Liver (tissue), 9 donors: Measurements from ENCODE around the gene TBC1D16. TPM values are rescaled to one million over a fixed set of nuclear protein-coding genes. Genes with fewer than 3 reads are reported as not detected.

ENCODE experiments used
- DNase-seq: peaks from one replicate; pipeline ENCODE4 v3.0.0-alpha.2; 2017; ENCODE audit warnings: low spot score
- H3K27ac ChIP-seq, 2 donors: one replicate each; pipeline ENCODE4 v1.7.0; 2013; ENCODE audit warnings: inconsistent platforms in 2 of 2, low read length in 2 of 2, control low read depth in 1 of 2, low read depth in 1 of 2, mild to moderate bottlenecking in 1 of 2
- H3K27me3 ChIP-seq, 4 donors: one replicate each; pipeline versions ENCODE4 v1.6.1 to v1.7.0; 2013; ENCODE audit warnings: low read length in 3 of 4, inconsistent platforms in 1 of 4, mild to moderate bottlenecking in 1 of 4, moderate library complexity in 1 of 4; ENCODE audit not compliant: control insufficient read depth in 4 of 4, insufficient read depth in 4 of 4
- H3K36me3 ChIP-seq, 4 donors: one replicate each; pipeline versions ENCODE4 v1.6.1 to v1.7.0; 2013; ENCODE audit warnings: low read length in 3 of 4, mild to moderate bottlenecking in 3 of 4, low read depth in 1 of 4, moderate library complexity in 1 of 4; ENCODE audit not compliant: control insufficient read depth in 4 of 4, insufficient read depth in 3 of 4
- H3K4me1 ChIP-seq, 4 donors: one replicate each; pipeline versions ENCODE4 v1.6.1 to v1.7.0; 2013; ENCODE audit warnings: low read length in 3 of 4, mild to moderate bottlenecking in 3 of 4, moderate library complexity in 1 of 4; ENCODE audit not compliant: control insufficient read depth in 4 of 4, insufficient read depth in 4 of 4
- H3K4me3 ChIP-seq, 3 donors: one replicate each; pipeline versions ENCODE4 v1.6.1 to v1.7.0; 2013; ENCODE audit warnings: low read length in 3 of 3, control low read depth in 1 of 3, low read depth in 1 of 3, mild to moderate bottlenecking in 1 of 3
- H3K9ac ChIP-seq, 2 donors: one replicate each; pipeline ENCODE4 v1.7.0; 2013; ENCODE audit warnings: low read length in 2 of 2, mild to moderate bottlenecking in 2 of 2, moderate library complexity in 2 of 2, control low read depth in 1 of 2, low read depth in 1 of 2
- H3K9me3 ChIP-seq, 4 donors: one replicate each; pipeline versions ENCODE4 v1.6.1 to v1.7.0; 2013; ENCODE audit warnings: low read length in 3 of 4; ENCODE audit not compliant: control insufficient read depth in 4 of 4
- EGR1 ChIP-seq, 2 donors: IDR thresholded peaks; 2 replicates each; pipeline ENCODE4 v1.6.1; 2016 to 2018; ENCODE audit warnings: antibody characterized with exemption in 2 of 2, low read depth in 2 of 2
- FOXA1 ChIP-seq: IDR thresholded peaks from 2 replicates; pipeline ENCODE4 v1.6.1; 2016; ENCODE audit warnings: antibody characterized with exemption
- FOXA2 ChIP-seq: IDR thresholded peaks from 2 replicates; pipeline ENCODE4 v1.6.1; 2016; ENCODE audit warnings: antibody characterized with exemption
- GABPA ChIP-seq, 2 donors: IDR thresholded peaks in 1 of 2; conservative IDR thresholded peaks in 1 of 2; 2 replicates each; pipeline ENCODE4 v1.6.1; 2016; ENCODE audit warnings: antibody characterized with exemption in 2 of 2, mild to moderate bottlenecking in 1 of 2, moderate library complexity in 1 of 2
- HNF4A ChIP-seq, 2 donors: conservative IDR thresholded peaks; 2 replicates each; pipeline ENCODE4 v1.6.1; 2016; ENCODE audit warnings: antibody characterized with exemption in 2 of 2, mild to moderate bottlenecking in 2 of 2
- HNF4G ChIP-seq: IDR thresholded peaks from 2 replicates; pipeline ENCODE4 v1.6.1; 2016; ENCODE audit warnings: antibody characterized with exemption
- JUND ChIP-seq, 2 donors: IDR thresholded peaks; 2 replicates each; pipeline ENCODE4 v1.6.1; 2016; ENCODE audit warnings: antibody characterized with exemption in 2 of 2
- NR2F2 ChIP-seq: IDR thresholded peaks from 2 replicates; pipeline ENCODE4 v1.6.1; 2016; ENCODE audit warnings: antibody characterized with exemption
- RAD21 ChIP-seq, 2 donors: IDR thresholded peaks; 2 replicates each; pipeline ENCODE4 v1.6.1; 2016; ENCODE audit warnings: antibody characterized with exemption in 2 of 2, mild to moderate bottlenecking in 2 of 2
- RXRA ChIP-seq, 2 donors: IDR thresholded peaks; 2 replicates each; pipeline ENCODE4 v1.6.1; 2017 to 2018; ENCODE audit warnings: antibody characterized with exemption in 2 of 2, mild to moderate bottlenecking in 1 of 2
- SP1 ChIP-seq: IDR thresholded peaks from 2 replicates; pipeline ENCODE4 v1.6.1; 2018; ENCODE audit warnings: antibody characterized with exemption, mild to moderate bottlenecking
- TAF1 ChIP-seq: conservative IDR thresholded peaks from 2 replicates; pipeline ENCODE4 v1.6.1; 2016; ENCODE audit warnings: antibody characterized with exemption, mild to moderate bottlenecking
- YY1 ChIP-seq: IDR thresholded peaks from 2 replicates; pipeline ENCODE4 v1.6.1; 2016; ENCODE audit warnings: antibody characterized with exemption, mild to moderate bottlenecking
- WGBS: extraction: QIAGEN DNeasy Blood & Tissue Kit; methylation state at CpG from one replicate; pipeline ENCODE4 v1.1.7; 2013; 5-methylcytosine and 5-hydroxymethylcytosine counted together
- polyA plus RNA-seq, 2 donors: library from polyadenylated mRNA; stranded (reverse) in 1 of 2; unstranded in 1 of 2; fragments of 200-250 nt in 1 of 2; fragments of >200 nt in 1 of 2; fragmentation: Nextera tagmentation in 1 of 2; extraction: Ambion mirVana in 1 of 2; gene quantifications; one replicate each; pipeline versions ENCODE4 v1.2.1 to v1.2.3, GENCODE V29; 2013 to 2015
- total RNA-seq, 2 donors: library from RNA; depleted of rRNA; stranded (reverse); fragments of >200 nt; gene quantifications; one replicate each; pipeline ENCODE4 v1.2.3, GENCODE V29; 2014
- TF ChIP-seq, protein P1 (sequence below): IDR thresholded peaks from 2 replicates; pipeline ENCODE4 v1.6.1; 2016; ENCODE audit warnings: antibody characterized with exemption
- TF ChIP-seq, protein P2 (sequence below): IDR thresholded peaks from 2 replicates; pipeline ENCODE4 v1.6.1; 2016; ENCODE audit warnings: antibody characterized with exemption
- TF ChIP-seq, protein P3 (sequence below): IDR thresholded peaks from 2 replicates; pipeline ENCODE4 v1.6.1; 2016; ENCODE audit warnings: antibody characterized with exemption, mild to moderate bottlenecking
- TF ChIP-seq, protein P4 (sequence below): fragments of 150-350 bp; IDR thresholded peaks from 2 replicates; pipeline ENCODE4 v1.5.1; 2017; ENCODE audit warnings: improper control_type of control experiment, low read depth, low read length; ENCODE audit not compliant: missing input control
- TF ChIP-seq, protein P5 (sequence below): IDR thresholded peaks from 2 replicates; pipeline ENCODE4 v1.6.1; 2016; ENCODE audit warnings: antibody characterized with exemption
- donor health status: healthy.
- donor health status: healthy.
- donor health status: healthy.
- donor health status: healthy.
- donor health status: healthy.

TBC1D16 gene
- total and polyA plus RNA-seq, 4 donors: 3.4 to 29.5 (median 4.7) TPM

DNA sequence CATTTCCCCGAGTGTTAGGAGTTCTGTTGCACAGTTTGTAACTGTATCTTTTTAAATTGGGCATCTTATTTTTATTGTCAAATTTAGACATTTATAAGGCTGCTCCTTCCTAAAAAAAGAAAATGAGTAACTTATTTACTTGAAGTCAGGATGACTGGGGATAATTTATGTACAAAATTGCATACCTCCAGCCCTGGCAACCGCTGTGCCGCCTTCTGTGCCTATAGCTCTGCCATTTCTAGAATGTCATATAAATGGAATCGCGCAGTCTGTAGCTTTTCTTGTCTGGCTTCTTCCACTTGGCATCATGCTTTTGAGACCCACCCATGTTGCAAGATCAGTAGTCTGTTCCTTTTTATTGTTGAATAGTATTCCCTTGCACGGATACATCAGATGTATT lies 36.7 kb upstream of the TBC1D16 start:
- Histone ChIP-seq H3K27me3 (no peaks in the 10 kb centered on the region), H3K4me1 (peaks cover 0 to 22% (median 12%) of the 10 kb centered on the region in 4 donors), H3K9ac (no peak overlapping the region), H3K36me3 (no peaks in the 10 kb centered on the region), H3K4me3 (no peak overlapping the region), H3K27ac (no peak overlapping the region), H3K9me3 (no peaks in the 10 kb centered on the region)
- no peak for DNase-seq
- WGBS: 94% methylated on average over 6 of the region's 6 CpGs
- TF ChIP-seq RXRA (IDR thresholded peaks at IDR 0.05): no peak

DNA sequence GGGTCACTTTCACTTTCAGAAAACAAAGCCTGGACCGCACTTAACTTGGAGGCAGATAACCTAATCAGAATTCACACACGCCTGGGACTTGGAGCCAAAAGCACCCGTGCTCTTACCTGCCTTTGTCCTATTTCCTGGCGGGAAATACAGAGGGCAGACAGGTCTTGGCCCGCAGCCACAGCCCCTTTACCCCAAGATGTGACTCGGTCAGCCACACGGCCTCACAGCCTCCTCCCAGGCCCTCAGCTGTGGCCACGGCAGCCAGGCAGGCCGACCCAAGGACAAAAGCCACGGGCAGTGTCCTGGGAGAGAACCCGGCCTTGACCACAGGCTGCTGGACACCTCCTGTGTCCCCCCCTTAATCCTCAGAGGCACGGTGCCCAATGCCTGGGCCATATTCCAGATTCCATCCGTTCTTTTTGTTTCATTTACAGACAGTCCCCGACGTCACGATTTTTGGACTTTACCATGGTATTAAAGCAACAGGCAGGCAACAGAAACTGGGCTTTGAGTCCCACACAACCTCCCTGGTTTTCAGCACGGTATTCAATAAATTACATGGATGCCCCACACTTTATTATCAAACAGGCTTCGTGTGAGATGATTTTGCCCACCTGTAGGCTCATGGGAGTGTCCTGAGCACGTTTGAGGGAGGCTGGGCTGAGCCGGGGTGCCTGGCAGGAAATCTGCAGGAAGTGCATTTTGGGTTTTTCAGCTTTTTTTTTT lies 35.6 kb upstream of the TBC1D16 start:
- H3K36me3 ChIP-seq: no peaks in the 10 kb centered on the region
- no peaks in the 10 kb centered on the region for H3K9me3 ChIP-seq
- TF ChIP-seq JUND (IDR thresholded peaks at IDR 0.05): peak in 1 of 2 donors; percentile 47
- TF ChIP-seq RAD21 (IDR thresholded peaks at IDR 0.05): peak; percentile 10 to 31
- peak; percentile 73 for TF ChIP-seq SP1
- TF ChIP-seq, protein P1, sequence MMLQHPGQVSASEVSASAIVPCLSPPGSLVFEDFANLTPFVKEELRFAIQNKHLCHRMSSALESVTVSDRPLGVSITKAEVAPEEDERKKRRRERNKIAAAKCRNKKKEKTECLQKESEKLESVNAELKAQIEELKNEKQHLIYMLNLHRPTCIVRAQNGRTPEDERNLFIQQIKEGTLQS: no peak
- TF ChIP-seq HNF4A (conservative IDR thresholded peaks at IDR 0.05): peak; percentile 73 to 76
- TF ChIP-seq FOXA2: no peak
- peak; percentile 69 for TF ChIP-seq NR2F2
- no peak for TF ChIP-seq HNF4G
- TF ChIP-seq, protein P2, sequence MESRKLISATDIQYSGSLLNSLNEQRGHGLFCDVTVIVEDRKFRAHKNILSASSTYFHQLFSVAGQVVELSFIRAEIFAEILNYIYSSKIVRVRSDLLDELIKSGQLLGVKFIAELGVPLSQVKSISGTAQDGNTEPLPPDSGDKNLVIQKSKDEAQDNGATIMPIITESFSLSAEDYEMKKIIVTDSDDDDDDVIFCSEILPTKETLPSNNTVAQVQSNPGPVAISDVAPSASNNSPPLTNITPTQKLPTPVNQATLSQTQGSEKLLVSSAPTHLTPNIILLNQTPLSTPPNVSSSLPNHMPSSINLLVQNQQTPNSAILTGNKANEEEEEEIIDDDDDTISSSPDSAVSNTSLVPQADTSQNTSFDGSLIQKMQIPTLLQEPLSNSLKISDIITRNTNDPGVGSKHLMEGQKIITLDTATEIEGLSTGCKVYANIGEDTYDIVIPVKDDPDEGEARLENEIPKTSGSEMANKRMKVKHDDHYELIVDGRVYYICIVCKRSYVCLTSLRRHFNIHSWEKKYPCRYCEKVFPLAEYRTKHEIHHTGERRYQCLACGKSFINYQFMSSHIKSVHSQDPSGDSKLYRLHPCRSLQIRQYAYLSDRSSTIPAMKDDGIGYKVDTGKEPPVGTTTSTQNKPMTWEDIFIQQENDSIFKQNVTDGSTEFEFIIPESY: no peak
- peak; percentile 62 for TF ChIP-seq YY1
- TF ChIP-seq, protein P3, sequence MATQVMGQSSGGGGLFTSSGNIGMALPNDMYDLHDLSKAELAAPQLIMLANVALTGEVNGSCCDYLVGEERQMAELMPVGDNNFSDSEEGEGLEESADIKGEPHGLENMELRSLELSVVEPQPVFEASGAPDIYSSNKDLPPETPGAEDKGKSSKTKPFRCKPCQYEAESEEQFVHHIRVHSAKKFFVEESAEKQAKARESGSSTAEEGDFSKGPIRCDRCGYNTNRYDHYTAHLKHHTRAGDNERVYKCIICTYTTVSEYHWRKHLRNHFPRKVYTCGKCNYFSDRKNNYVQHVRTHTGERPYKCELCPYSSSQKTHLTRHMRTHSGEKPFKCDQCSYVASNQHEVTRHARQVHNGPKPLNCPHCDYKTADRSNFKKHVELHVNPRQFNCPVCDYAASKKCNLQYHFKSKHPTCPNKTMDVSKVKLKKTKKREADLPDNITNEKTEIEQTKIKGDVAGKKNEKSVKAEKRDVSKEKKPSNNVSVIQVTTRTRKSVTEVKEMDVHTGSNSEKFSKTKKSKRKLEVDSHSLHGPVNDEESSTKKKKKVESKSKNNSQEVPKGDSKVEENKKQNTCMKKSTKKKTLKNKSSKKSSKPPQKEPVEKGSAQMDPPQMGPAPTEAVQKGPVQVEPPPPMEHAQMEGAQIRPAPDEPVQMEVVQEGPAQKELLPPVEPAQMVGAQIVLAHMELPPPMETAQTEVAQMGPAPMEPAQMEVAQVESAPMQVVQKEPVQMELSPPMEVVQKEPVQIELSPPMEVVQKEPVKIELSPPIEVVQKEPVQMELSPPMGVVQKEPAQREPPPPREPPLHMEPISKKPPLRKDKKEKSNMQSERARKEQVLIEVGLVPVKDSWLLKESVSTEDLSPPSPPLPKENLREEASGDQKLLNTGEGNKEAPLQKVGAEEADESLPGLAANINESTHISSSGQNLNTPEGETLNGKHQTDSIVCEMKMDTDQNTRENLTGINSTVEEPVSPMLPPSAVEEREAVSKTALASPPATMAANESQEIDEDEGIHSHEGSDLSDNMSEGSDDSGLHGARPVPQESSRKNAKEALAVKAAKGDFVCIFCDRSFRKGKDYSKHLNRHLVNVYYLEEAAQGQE: peak; percentile 61
- TF ChIP-seq RXRA (IDR thresholded peaks at IDR 0.05): peak; percentile 55 to 72
- TF ChIP-seq, protein P4, sequence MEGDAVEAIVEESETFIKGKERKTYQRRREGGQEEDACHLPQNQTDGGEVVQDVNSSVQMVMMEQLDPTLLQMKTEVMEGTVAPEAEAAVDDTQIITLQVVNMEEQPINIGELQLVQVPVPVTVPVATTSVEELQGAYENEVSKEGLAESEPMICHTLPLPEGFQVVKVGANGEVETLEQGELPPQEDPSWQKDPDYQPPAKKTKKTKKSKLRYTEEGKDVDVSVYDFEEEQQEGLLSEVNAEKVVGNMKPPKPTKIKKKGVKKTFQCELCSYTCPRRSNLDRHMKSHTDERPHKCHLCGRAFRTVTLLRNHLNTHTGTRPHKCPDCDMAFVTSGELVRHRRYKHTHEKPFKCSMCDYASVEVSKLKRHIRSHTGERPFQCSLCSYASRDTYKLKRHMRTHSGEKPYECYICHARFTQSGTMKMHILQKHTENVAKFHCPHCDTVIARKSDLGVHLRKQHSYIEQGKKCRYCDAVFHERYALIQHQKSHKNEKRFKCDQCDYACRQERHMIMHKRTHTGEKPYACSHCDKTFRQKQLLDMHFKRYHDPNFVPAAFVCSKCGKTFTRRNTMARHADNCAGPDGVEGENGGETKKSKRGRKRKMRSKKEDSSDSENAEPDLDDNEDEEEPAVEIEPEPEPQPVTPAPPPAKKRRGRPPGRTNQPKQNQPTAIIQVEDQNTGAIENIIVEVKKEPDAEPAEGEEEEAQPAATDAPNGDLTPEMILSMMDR: no peak
- no peak for TF ChIP-seq GABPA (IDR thresholded peaks at IDR 0.05 in 1 of 2, conservative IDR thresholded peaks at IDR 0.05 in 1 of 2)
- no peak for TF ChIP-seq FOXA1
- TF ChIP-seq, protein P5, sequence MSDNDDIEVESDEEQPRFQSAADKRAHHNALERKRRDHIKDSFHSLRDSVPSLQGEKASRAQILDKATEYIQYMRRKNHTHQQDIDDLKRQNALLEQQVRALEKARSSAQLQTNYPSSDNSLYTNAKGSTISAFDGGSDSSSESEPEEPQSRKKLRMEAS: peak; percentile 70
- no peak for TF ChIP-seq EGR1 (IDR thresholded peaks at IDR 0.05; ENCODE audit: low read depth in 2 of 2)
- no peak for TF ChIP-seq TAF1
- 12% methylated on average over 20 of the region's 20 CpGs for WGBS
- peaks cover 0 to 22% (median 12%) of the 10 kb centered on the region in 4 donors for H3K4me1 ChIP-seq
- no peak for DNase-seq
- H3K27ac ChIP-seq: peak overlapping the region; percentile 91 to 94
- H3K9ac ChIP-seq: peak overlapping the region; percentile 72 to 74
- peak overlapping the region; percentile 48 to 71 (median 60) for H3K4me3 ChIP-seq
- no peaks in the 10 kb centered on the region for H3K27me3 ChIP-seq
